Activated CD4-positive, CD25-positive, alpha-beta regulatory T cell treated with anti-CD3 and anti-CD28 coated beads, Interleukin-2, amount 50 U/mL, for 16 hours (primary cell): Measurements from ENCODE around the gene CCNY.
"Not testable (repeated sequence)": the region's sequence is repeated elsewhere in the genome, so short reads cannot be mapped to it uniquely, and the experiment has no call there.

Source experiments
- DNase-seq: peaks from one replicate; pipeline ENCODE4 v3.0.0-alpha.2; 2020; ENCODE audit warnings: low read depth, low spot score

The CCNY gene

GRCh38 chr10:35517431-35518181 is 181.3 kb downstream of the CCNY start:
- no peak for DNase-seq

GRCh38 chr10:35518187-35518586 is 181.9 kb downstream of the CCNY start:
- DNase-seq = not testable (repeated sequence)

DNA sequence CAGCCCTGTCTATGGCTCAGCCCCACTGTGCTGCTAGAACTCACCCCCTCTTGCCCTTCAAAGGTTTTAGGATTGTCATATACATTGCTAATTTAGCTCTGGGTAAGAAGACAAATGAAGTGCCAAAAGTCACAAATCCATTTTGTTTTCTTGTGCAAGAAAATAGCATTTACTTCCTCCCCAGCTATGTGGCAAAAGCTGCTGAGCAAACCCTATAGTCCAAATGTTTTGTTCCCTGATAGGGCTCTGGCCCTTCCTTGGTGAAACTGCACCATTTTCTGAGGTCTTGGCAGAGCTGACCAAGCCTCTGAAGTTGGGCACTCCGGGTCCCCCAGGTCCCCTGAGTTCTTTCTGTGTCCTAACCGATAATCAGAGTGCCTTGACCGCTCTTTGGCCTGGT is 184.7 kb downstream of the CCNY start:
- no peak for DNase-seq

DNA sequence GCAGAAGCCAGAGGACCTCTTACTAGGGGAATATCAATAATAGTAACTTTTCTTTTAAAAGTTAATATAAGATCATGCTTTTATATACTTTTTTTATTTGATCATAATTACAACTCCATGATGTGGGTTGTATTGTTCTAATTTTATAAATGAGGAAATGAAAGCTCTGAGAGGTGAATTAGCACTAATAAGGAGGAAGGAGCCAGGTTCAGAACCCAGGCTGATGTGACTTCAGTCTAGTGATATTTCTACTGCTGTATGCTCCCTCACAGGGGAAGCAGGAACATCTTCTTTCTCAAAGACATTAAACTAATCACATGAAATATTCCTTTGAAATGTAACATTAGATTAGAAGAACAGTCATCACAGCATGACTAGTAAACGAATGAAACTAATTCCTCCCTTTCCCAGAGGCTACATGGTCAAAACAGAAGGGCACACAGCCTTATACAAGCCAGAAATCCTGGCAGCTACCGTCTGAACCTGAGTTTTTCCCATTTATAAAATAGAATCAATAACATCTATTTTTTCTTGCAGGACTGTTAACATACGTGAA is 187.4 kb downstream of the CCNY start:
- no peak for DNase-seq

DNA sequence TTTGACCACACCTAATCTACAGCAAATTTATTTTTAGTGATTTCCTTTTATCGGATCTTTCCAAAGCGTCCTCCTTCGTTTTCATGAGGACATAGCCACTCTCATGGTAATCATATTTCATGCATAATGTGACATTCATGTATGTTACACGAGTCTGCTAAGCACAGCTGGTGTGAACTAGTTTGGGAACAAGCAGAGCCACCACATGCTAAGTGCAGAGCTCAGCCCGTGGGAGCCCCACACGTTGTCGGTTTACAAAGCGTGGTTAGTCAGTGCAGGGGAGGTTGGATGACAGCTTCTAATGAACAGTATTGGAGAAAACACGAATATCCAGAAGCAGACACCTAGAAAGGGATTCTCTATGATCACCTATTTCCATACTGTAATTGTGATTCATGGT is 190.4 kb downstream of the CCNY start:
- no peak for DNase-seq

- DNase-seq = no peak
Measured at GRCh38 chr10:35532141-35532540, 195.8 kb downstream of the CCNY start.

- no peak for DNase-seq
Measured at GRCh38 chr10:35533565-35533964, 197.3 kb downstream of the CCNY start.

GRCh38 chr10:35535136-35535535 is 198.8 kb downstream of the CCNY start:
- DNase-seq = no peak

DNA sequence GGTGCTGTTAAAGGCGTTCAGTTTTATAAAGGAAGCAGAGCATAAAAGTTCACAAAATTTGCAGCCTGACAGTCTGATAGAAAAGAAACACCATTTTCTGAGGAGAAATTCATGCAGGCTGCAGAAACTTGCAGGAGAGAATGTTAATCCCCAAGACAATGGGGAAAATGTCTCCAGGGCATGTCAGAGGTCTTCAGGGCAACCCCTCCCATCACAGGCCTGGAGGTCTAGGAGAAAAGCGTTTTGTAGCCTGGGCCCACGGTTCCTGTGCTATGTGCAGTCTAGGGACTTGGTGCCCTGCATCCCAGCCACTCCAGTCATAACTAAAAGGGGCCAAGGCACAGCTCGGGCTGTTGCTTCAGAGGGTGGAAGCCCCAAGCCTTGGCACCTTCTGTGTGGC is 200.5 kb downstream of the CCNY start:
- no peak for DNase-seq

- DNase-seq = not testable (repeated sequence)
Measured at GRCh38 chr10:35537925-35538324, 201.6 kb downstream of the CCNY start.

DNA sequence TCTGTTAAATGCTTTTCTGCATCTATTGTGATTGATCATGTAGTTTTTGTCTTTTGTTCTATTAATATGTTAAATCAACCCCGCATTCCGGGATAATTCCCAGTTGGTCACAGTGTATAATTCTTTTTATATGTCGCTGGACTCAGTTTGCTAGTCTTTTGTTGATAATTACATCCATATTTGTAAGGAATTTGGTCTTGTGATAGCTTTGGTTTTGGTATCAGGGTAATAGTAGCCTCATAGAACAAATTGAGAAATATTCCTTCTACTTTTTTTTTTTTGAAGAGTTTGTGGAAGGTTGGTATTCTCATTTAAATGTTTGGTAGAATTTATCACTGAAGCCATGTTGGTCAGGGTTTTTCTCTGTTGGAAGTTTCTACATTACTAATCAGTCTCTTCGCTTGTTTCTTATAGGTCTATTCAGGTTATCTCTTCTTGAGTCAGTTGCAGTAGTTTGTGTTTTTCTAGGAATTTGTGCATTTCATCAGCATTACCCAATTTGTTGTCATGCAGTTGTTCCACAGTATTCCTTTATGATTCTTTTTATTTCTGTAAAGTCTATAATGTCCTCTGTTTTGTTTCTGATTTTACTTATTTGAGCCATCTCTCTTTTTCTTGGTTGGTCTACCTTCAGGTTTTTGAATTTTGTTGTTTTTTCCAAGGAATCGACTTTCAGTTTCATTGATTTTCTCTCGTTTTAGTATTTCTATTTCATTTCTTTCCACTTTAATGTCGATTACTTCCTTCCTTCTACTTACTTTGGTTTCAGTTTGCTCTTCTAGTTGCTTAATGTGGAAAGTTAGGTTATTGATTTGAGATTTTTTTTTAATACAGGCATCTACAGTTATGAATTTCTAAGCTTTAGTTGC is 204.2 kb downstream of the CCNY start:
- no peak for DNase-seq

DNA sequence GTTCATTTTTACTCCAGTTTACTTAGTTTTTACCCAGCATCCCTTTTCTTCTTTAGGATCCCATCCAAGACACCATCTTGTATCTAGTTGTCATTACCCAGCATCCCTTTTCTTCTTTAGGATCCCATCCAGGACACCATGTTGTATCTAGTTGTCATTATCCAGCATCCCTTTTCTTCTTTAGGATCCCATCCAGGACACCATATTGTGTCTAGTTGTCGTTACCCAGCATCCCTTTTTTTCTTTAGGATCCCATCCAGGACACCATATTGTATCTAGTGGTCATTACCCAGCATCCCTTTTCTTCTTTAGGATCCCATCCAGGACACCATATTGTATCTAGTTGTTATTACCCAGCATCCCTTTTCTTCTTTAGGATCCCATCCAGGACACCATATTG is 205.4 kb downstream of the CCNY start:
- no peak for DNase-seq

- DNase-seq = no peak
Measured at GRCh38 chr10:35542303-35542702, 206.0 kb downstream of the CCNY start.

GRCh38 chr10:35545079-35545657 is 208.9 kb downstream of the CCNY start:
- no peak for DNase-seq

- no peak for DNase-seq
Measured at GRCh38 chr10:35545878-35546590, 209.7 kb downstream of the CCNY start.

- no peak for DNase-seq
Measured at GRCh38 chr10:35546824-35547225, 210.5 kb downstream of the CCNY start.

DNA sequence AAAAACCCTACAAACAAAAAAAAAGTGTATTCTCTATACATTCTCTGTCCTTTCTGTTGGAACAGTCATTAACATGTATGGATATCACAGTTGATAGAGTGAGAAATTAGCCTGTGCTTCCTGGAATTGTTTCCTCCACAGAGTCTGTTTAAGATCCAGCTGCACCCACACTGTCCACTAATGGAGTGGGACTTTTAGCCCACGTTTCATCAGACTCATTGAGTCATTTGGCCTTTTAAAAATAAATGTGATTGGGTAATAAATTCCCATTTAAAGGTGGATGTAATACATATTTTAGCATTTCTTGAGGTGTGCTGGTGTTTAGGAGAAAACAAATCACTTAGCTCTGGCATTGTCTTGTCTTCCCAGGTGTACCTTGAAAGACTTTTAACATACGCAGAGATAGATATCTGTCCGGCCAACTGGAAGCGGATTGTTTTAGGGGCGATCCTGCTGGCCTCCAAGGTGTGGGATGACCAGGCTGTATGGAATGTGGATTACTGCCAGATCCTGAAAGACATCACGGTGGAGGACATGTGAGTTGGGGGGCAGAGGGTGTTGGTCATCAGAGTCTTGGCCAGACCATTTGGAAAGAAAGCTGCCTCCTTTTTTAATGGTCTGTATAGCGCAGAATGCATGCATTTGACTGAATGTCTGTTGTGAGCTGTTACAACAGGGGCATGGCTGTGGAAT is 216.5 kb downstream of the CCNY start:
- DNase-seq = no peak

- no peak for DNase-seq
Measured at GRCh38 chr10:35554036-35554435, 217.7 kb downstream of the CCNY start.

DNA sequence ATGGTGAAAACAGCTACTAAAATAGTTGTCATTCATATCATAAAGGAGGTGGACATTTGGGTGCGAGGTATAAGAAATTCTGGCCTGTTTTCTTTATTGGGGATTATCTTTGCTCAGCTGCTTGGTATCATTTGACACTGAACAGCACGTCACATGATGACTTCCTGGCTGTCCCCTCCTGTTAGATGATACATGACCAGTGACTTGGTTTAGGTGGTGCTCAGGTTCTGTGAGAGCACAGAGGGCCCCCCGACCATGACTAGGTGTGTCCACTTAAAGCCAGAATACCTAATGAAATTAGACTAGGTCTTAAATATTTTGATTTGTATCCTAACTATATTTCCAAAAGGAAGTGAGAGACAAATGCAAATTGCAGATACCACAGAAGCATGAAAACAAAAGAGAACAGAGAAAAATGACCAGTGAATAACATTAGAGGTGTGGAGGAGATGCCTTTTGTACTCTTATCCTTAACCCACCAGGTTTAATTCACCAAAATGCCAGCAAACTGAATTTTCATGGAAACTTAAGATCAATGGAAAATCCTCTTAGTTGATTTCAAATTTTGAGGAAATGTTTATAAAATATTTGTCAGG is 218.2 kb downstream of the CCNY start:
- DNase-seq = no peak
